Endothelial cell of umbilical vein (primary cell): ENCODE results near the gene SKA3.
"Not testable (repeated sequence)": the region's sequence is repeated elsewhere in the genome, so short reads cannot be mapped to it uniquely, and the experiment has no call there.

Source experiments
- CTCF ChIP-seq, 2 donors: IDR thresholded peaks; 1 replicate in 1 of 2; 2 replicates in 1 of 2; pipeline ENCODE4 v1.5.1; 2011; ENCODE audit warnings: low read length in 2 of 2, mild to moderate bottlenecking in 2 of 2, moderate library complexity in 2 of 2, control low read depth in 1 of 2, inconsistent platforms in 1 of 2, low read depth in 1 of 2; ENCODE audit not compliant: insufficient read depth in 1 of 2; ENCODE audit errors: extremely low read depth in 1 of 2
- EZH2 ChIP-seq: IDR thresholded peaks from 2 replicates; pipeline ENCODE4 v1.6.1; 2012; ENCODE audit warnings: borderline replicate concordance, low read depth, mild to moderate bottlenecking, moderate library complexity, low read length, inconsistent platforms; ENCODE audit not compliant: severe bottlenecking
- FOS ChIP-seq: IDR thresholded peaks from 2 replicates; pipeline ENCODE4 v1.6.1; 2011; ENCODE audit warnings: mild to moderate bottlenecking, low read length, moderate library complexity, borderline replicate concordance; ENCODE audit not compliant: insufficient read depth
- MAX ChIP-seq: IDR thresholded peaks from 2 replicates; pipeline ENCODE4 v1.6.1; 2011; ENCODE audit not compliant: insufficient read depth, insufficient read length
- POLR2A ChIP-seq: IDR thresholded peaks from 2 replicates; pipeline ENCODE4 v1.6.1; 2012; ENCODE audit warnings: low read depth, mild to moderate bottlenecking, control low read depth, low read length
- POLR2AphosphoS5 ChIP-seq: IDR thresholded peaks from 2 replicates; pipeline ENCODE4 v1.6.1; 2012; ENCODE audit warnings: low read depth, mild to moderate bottlenecking, control low read depth, low read length, moderate library complexity; ENCODE audit not compliant: insufficient read depth

- not testable (repeated sequence) for TF ChIP-seq CTCF (IDR thresholded peaks at IDR 0.05; ENCODE audit: extremely low read depth in 1 of 2, insufficient read depth in 1 of 2, low read depth in 1 of 2, low read length in 2 of 2); POLR2A; POLR2AphosphoS5; MAX; EZH2; FOS
Measured at GRCh38 chr13:21198391-21198790, 22.0 kb upstream of the SKA3 start.
